NCI-H748 (cell line): ENCODE results near the gene STARD3NL.
"Not testable (repeated sequence)": the region's sequence is repeated elsewhere in the genome, so short reads cannot be mapped to it uniquely, and the experiment has no call there.

Experiments used
- DNase-seq: peaks from one replicate; lab custom pipeline; 2025; ENCODE audit not compliant: unreplicated experiment; lab: John Stamatoyannopoulos, UW

STARD3NL gene

DNA sequence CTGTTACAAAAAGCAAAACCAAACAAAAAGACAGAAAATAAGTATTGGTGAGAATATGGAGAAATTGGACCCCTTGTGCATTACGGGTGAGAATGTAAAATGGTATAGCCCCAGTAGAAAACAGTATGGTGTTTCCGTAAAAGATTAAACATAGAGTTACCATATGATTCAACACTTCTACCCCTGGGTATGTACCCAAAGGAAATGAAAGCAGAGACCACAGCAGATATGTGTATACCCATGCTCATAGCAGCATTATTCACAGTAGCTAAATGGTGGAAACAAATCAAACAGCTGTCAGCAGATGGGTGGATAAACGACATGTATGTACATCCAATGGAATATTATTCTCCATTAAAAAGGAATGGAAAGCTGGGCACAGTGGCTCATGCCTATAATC is 42.4 kb downstream of the STARD3NL start:
- no peak for DNase-seq

- DNase-seq = peak; percentile 57
These were observed 44.5 kb downstream of the STARD3NL start for GRCh38 chr7:38222481-38223096.

GRCh38 chr7:38223306-38223705 is 45.3 kb downstream of the STARD3NL start:
- no peak for DNase-seq

- DNase-seq = no peak
These were observed 46.3 kb downstream of the STARD3NL start for GRCh38 chr7:38224392-38224791.

GRCh38 chr7:38229386-38229785 is 51.3 kb downstream of the STARD3NL start:
- DNase-seq = no peak

DNA sequence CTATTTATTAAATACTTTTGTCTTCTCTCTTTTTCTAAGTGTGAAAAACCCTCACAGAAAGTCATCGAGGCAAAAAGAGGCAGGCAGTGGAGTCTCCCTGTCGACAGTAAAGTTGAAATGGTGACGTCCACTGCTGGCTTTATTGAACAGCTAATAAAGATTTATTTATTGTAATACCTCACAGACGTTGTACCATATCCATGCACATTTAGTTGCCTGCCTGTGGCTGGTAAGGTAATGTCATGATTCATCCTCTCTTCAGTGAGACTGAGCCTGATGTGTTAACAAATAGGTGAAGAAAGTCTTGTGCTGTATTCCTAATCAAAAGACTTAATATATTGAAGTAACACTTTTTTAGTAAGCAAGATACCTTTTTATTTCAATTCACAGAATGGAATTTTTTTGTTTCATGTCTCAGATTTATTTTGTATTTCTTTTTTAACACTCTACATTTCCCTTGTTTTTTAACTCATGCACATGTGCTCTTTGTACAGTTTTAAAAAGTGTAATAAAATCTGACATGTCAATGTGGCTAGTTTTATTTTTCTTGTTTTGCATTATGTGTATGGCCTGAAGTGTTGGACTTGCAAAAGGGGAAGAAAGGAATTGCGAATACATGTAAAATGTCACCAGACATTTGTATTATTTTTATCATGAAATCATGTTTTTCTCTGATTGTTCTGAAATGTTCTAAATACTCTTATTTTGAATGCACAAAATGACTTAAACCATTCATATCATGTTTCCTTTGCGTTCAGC is 52.0 kb downstream of the STARD3NL start:
- DNase-seq = no peak

DNA sequence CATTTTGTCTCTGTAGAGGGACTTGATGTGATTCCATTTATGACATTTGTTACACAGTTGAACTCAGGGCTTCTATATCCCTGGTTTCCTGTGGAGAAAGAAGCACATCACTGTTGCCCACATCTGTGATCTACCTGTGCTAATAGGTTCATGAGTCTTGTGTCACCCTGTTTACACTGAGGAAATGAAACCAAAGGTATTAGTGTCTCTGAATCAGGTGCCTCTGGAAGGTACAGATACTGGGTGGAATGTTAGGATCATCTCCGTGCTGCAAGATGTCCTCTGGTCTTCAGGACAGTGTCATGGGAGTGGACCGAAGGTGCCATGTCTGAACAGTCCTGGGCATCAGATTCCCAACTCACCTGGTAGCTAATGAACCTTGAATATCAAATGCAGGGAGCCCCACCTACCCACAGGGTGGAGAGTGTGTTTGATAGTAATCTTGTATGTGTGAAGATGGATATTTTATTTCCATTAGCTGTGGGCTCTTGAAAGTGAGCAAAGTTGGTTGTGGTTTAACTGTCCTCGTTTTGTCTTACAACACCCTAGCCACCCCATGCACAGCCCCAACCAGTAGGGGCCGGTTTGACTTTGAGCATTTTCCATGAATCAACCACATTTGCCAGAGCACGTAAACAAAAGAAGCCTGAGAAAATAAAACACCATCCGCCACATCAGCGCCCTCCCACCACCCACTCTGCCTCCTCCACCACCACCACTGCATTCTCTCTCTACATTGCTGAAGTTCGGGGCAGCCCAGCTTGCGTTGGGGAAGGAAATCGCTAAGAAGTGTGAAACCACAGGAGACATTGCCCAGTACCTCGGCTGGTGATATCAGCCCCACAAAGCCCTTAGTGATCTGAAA is 54.7 kb downstream of the STARD3NL start:
- no peak for DNase-seq

DNA sequence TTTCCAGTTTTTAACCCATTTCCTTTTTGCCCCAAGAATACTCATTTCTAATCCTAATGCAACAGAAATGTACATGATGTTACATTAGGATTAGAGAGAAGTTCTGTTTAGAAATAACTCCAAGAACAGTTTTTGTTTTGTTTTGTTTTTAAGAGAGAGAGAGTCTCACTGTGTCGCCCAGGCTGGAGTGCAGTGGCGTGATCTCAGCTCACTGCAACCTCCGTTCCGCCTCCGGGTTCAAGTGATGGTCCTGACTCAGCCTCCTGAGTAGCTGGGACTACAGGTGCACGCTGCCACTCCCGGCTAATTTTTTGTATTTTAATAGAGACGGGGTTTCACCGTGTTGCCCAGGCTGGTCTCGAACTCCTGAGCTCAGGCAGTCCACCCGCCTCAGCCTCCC is 56.7 kb downstream of the STARD3NL start:
- not testable (repeated sequence) for DNase-seq

- no peak for DNase-seq
These were observed 57.6 kb downstream of the STARD3NL start for GRCh38 chr7:38235606-38236005.

- DNase-seq = not testable (repeated sequence)
These were observed 61.1 kb downstream of the STARD3NL start for GRCh38 chr7:38239129-38239528.

DNA sequence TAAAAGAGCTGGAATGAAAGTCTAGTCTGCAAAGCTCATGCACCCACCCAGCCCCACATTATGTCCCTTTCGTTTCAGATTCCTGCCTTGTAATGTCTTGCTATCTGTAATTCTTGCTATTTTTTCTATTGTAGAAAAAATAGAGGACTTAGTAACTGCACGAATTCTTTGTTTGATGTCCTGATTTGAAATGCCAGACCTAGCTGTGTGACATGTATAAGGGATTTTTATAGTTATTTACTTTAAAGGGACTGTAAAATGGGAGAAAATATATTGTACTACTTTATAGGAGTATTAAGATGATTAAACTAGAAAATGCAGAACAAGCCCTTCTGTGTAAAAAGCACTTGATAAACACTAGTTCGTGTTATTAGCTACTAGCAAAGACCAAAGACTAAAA is 63.0 kb downstream of the STARD3NL start:
- no peak for DNase-seq

GRCh38 chr7:38242814-38243213 is 64.8 kb downstream of the STARD3NL start:
- no peak for DNase-seq

GRCh38 chr7:38243345-38243744 is 65.3 kb downstream of the STARD3NL start:
- not testable (repeated sequence) for DNase-seq

DNA sequence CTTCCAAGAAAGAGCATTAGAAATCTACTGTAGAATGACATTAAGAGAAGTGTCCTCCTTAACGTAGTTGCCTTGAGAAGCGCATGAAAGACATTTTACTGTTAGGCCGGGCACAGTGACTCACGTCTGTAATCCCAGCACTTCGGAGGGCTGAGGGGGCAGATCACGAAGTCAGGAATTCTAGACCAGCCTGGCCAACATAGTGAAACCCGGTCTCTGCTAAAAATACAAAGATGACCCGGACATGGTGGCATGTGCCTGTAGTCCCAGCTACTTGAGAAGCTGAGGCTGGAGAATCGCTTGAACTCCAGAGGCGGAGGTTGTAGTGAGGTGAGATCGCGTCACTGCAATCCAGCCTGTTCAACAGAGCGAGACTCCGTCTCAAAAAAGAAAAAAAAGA is 66.5 kb downstream of the STARD3NL start:
- no peak for DNase-seq

GRCh38 chr7:38245409-38245977 is 67.4 kb downstream of the STARD3NL start:
- DNase-seq = no peak

- DNase-seq = no peak
These were observed 70.1 kb downstream of the STARD3NL start for GRCh38 chr7:38248069-38248567.

DNA sequence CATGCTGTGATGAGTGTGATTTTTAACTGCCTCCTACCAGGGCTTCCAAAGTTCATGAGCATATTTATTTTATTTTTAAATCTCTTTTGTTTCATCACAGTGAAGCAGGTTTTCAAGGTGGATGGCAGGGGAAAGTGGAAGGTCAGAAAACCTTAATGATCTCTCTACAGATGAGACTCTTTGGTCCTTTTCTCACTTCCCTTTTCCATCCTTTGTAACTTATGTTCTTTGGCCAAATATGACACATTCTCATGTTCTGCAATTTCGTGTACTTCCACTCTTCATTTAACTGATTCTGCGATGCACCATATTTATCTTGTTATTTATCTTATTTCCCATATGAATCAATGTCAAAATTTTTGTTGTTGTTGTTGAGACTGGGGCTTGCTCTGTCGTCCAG is 71.8 kb downstream of the STARD3NL start:
- DNase-seq = not testable (repeated sequence)

DNA sequence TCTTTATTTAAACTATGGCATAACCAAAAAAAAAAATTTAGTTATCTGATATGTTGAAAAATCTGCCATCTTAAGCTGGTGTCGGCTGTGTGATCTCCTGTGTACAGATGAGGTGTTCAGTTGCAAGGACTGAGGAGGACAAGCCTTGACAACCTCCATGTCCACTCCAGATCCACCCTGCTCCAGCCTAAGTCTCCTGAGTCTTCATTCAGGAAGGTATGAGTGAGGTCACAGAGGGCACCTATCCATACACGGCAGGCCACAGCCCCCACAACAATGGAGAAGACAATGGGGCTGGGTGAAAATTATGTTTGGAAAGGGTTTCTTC is 79.3 kb downstream of the STARD3NL start:
- DNase-seq = no peak

DNA sequence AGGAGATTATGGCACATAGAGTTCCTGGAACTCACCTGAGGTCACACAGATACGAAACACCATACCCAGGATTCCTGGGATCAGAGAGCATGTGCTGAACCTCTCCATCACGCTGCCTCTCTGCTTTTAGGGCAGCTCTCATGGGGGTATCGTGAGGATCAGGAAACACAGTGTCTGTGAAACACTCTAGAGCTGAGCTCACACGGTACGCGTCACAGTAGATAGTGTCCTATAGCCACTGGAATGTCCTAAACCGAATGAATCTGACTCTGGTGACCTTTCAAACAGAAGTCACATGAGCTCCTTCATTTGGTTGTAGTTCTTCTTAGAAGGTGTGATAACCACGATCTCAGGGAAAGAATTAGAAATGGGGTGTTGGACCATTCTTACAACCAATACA is 81.1 kb downstream of the STARD3NL start:
- not testable (repeated sequence) for DNase-seq

- DNase-seq = not testable (repeated sequence)
These were observed 83.6 kb downstream of the STARD3NL start for GRCh38 chr7:38261601-38262000.

DNA sequence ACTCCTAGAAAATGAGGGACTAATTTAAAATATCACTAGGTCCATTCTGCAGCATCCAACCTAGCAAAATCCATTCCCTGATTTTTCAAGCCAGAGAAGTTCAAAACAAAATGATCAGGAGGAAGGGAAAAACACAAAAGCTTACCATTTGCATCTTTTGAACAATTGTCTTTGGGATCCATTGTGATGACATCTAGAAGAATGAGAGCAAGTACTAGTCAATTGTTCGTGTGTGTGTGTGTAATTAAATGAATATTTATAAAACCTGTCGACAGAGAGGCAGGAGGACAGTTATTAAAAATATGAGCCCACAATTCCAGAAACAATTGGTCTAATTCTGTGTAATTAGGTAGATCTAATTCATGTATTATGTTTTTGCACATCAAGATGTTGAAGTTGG is 84.0 kb downstream of the STARD3NL start:
- DNase-seq = not testable (repeated sequence)
